Measurements from ENCODE around the gene TAMALIN.

DNA sequence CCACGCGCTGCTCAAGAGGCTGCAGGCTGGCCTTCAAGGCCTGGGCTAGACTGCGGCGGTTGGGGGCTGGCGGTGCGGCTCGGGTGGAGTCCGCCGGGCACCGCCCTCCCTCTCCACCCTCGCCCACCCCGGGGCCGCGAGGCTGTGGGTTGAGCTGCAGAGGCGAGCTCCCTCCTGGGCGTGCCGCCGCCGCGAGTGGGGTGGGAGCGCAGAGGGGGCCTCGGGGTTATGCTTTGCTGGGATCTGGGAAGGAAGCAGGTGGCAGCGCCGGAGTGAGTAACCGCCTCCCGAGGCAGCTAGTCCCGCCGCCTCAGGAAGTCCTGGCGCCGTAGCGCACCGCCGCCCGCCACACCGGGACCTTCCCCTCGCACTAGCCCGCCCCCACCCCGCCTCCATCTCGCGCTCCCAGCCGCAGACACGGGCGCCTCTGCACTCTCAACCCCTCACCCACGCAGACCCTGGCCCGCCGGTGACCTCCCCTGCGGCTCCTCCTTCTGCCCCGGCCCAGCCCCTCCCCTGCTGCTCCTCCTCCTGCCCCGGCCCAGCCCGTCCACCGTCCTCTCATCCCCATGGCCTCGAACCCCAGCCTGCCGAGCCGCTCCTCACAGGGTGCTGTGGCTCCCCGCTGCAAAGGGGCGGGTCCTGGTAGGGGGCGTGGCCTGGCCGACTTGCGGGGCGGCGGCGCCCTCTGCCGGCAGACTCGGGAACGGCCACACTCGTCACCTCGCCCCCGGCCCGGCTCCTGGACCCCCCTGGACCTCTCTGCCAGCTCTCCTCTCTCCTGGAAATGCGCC lies 16.6 kb downstream of the TAMALIN start:
- TF ChIP-seq, protein P1, sequence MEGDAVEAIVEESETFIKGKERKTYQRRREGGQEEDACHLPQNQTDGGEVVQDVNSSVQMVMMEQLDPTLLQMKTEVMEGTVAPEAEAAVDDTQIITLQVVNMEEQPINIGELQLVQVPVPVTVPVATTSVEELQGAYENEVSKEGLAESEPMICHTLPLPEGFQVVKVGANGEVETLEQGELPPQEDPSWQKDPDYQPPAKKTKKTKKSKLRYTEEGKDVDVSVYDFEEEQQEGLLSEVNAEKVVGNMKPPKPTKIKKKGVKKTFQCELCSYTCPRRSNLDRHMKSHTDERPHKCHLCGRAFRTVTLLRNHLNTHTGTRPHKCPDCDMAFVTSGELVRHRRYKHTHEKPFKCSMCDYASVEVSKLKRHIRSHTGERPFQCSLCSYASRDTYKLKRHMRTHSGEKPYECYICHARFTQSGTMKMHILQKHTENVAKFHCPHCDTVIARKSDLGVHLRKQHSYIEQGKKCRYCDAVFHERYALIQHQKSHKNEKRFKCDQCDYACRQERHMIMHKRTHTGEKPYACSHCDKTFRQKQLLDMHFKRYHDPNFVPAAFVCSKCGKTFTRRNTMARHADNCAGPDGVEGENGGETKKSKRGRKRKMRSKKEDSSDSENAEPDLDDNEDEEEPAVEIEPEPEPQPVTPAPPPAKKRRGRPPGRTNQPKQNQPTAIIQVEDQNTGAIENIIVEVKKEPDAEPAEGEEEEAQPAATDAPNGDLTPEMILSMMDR (IDR thresholded peaks at IDR 0.05; ENCODE audit: low read length) = peak; percentile 90
- no peak for TF ChIP-seq EZH2 (optimal IDR thresholded peaks at IDR 0.05; ENCODE audit: low read depth, low read length)
- no peak for TF ChIP-seq EZH2phosphoT487 (IDR thresholded peaks at IDR 0.05; ENCODE audit: low read length)

Data from MM.1S (cell line).